ENCODE measurements around the gene RASGRP4.

- TF ChIP-seq EZH2 (IDR thresholded peaks at IDR 0.05; ENCODE audit: borderline replicate concordance, low read depth, low read length, poor library complexity, severe bottlenecking) = no peak
- TF ChIP-seq CTCF (conservative IDR thresholded peaks at IDR 0.05; ENCODE audit: low read depth, low read length) = no peak
Measured at GRCh38 chr19:38444026-38444425, 18.0 kb upstream of the RASGRP4 start.

All from A673 (cell line).